GM18502 (cell line): ENCODE measurements around the gene TMEM114.

ENCODE experiments used
- ATAC-seq: cut with Tn5 transposase; IDR thresholded peaks from one replicate; pipeline ENCODE4 v1.9.1; 2021; ENCODE audit warnings: mild to moderate bottlenecking; ENCODE audit not compliant: unreplicated experiment, poor library complexity

The TMEM114 gene

GRCh38 chr16:8551388-8552332 lies 38.7 kb downstream of the TMEM114 start:
- no peak for ATAC-seq

GRCh38 chr16:8550728-8551387 lies 39.5 kb downstream of the TMEM114 start:
- ATAC-seq, result no peak

- ATAC-seq, result no peak
Observed at GRCh38 chr16:8549843-8550412, 40.4 kb downstream of the TMEM114 start.

- no peak for ATAC-seq
Observed at GRCh38 chr16:8548166-8548565, 42.1 kb downstream of the TMEM114 start.

- no peak for ATAC-seq
Observed at GRCh38 chr16:8547762-8548161, 42.5 kb downstream of the TMEM114 start.

GRCh38 chr16:8544406-8544805 lies 45.9 kb downstream of the TMEM114 start:
- ATAC-seq, result no peak

GRCh38 chr16:8543258-8543657 lies 47.1 kb downstream of the TMEM114 start:
- ATAC-seq, result no peak

GRCh38 chr16:8542393-8542792 lies 47.9 kb downstream of the TMEM114 start:
- no peak for ATAC-seq

- ATAC-seq, result no peak
Observed at GRCh38 chr16:8541868-8542267, 48.4 kb downstream of the TMEM114 start.

- no peak for ATAC-seq
Observed at GRCh38 chr16:8537691-8538342, 52.5 kb downstream of the TMEM114 start.

- ATAC-seq, result no peak
Observed at GRCh38 chr16:8533509-8533908, 56.8 kb downstream of the TMEM114 start.

- no peak for ATAC-seq
Observed at GRCh38 chr16:8530752-8531384, 59.4 kb downstream of the TMEM114 start.

GRCh38 chr16:8528471-8528870 lies 61.8 kb downstream of the TMEM114 start:
- ATAC-seq, result no peak

GRCh38 chr16:8523932-8524331 lies 66.4 kb downstream of the TMEM114 start:
- ATAC-seq, result no peak

- no peak for ATAC-seq
Observed at GRCh38 chr16:8522757-8523156, 67.6 kb downstream of the TMEM114 start.

- ATAC-seq, result no peak
Observed at GRCh38 chr16:8519643-8520042, 70.7 kb downstream of the TMEM114 start.
